ENCODE results near the gene MICALL2.

The MICALL2 gene

DNA sequence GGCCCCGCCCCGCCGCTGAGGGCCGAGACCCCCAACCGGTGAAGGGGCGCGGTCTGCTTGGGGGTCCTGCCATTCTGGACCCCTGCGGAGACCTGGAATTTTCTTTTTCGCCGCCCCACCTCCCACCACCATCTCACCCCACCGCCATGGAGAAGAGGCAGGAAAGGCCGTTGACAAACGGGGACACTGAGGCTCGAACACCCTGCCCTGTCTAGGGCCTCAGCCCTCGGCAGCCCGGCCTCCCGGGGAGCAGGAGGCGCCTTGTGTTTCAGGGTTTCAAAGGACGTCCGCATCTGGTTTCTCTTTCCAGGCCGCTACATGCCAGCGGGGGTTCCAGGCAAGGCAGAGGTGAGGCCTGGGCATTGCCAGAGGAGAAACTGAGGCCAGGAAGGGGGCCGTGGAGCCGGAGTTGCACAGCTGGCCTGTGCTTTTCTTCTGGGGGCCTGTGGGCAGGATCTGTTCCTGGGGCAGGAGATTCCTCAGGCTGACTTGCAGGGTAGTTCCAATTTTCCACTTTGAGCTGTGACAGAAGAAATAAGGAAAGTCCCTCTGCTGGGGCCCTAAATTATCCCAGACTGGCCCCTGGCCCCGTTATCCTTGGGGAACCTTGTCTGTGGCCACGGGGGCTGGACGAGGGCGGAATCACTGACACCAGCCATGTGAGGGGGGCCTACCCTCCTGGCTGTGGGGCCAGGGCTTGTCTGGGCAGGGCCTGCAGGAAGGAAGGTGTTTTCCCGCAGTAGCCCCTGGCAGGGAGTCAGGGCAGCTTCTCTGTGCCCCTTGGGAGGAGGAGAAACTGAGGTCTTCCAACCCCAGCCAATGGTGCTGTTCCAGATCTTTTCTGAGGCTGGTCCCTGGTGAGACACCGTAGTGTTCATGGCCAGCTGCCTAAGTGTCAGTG, 900 bp upstream of the MICALL2 start (continued):
- TF ChIP-seq ZNF335 (tag by site-specific recombination; conservative IDR thresholded peaks at IDR 0.05): 0 out of 2 replicates have a peak, but pooled peaks have one; percentile 19
- TF ChIP-seq GLI2 (tag by site-specific recombination; IDR thresholded peaks at IDR 0.05; ENCODE audit: borderline replicate concordance, low read depth): no peak
- TF ChIP-seq ZNF423 (tag by site-specific recombination; IDR thresholded peaks at IDR 0.05): no peak; the same call in 1 of the 2 replicates

DNA sequence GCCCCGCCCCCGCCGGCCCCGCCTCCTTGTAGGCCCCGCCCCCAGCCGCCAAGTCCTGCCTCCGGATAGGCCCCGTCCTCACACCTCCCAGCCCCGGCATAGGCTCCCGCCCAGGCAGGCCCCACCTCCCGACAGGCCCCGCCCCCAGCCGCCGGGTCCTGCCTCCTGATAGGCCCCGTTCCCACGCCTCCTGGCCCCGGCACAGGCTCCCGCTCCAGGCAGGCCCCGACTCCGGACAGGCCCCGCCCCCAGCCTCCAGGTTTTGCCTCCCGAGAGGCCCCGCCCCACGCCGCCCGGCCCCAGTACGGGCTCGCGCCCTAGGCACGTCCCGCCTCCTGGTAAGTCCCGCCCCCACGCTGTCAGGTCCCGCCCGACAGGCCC, 232 bp upstream of the MICALL2 start:
- H3K4me3 ChIP-seq (ENCODE audit: low read depth, low read length): peak overlapping the region; percentile 73
- 0 out of 2 replicates have a peak, but pooled peaks cover 3% of the 10 kb centered on the region for H3K4me1 ChIP-seq (ENCODE audit: control insufficient read depth, insufficient read depth, low read length)
- no peaks in the 10 kb centered on the region for H3K9me3 ChIP-seq (ENCODE audit: control insufficient read depth, insufficient read depth, low read depth, low read length)
- CTCF ChIA-PET: no interaction called here
- H3K27ac ChIP-seq (ENCODE audit: extremely low read depth, low read depth, low read length): no peak overlapping the region
- POLR2A ChIA-PET: interaction anchor here (1.6 kb wide), 1 partner anchor 22 kb away, joined by 3 read pairs; no protein-coding TSS in a partner anchor
- H3K36me3 ChIP-seq (ENCODE audit: control insufficient read depth in 2 of 2, insufficient read depth in 1 of 2, low read length in 2 of 2): no peaks in the 10 kb centered on the region
- TF ChIP-seq ZNF324 (tag by site-specific recombination; IDR thresholded peaks at IDR 0.05) (no peak), SP2 (tag by site-specific recombination; IDR thresholded peaks at IDR 0.05) (peak; percentile 80), SP3 (tag by site-specific recombination; IDR thresholded peaks at IDR 0.05) (peak; percentile 66; the same call in 1 of the 2 replicates)

DNA sequence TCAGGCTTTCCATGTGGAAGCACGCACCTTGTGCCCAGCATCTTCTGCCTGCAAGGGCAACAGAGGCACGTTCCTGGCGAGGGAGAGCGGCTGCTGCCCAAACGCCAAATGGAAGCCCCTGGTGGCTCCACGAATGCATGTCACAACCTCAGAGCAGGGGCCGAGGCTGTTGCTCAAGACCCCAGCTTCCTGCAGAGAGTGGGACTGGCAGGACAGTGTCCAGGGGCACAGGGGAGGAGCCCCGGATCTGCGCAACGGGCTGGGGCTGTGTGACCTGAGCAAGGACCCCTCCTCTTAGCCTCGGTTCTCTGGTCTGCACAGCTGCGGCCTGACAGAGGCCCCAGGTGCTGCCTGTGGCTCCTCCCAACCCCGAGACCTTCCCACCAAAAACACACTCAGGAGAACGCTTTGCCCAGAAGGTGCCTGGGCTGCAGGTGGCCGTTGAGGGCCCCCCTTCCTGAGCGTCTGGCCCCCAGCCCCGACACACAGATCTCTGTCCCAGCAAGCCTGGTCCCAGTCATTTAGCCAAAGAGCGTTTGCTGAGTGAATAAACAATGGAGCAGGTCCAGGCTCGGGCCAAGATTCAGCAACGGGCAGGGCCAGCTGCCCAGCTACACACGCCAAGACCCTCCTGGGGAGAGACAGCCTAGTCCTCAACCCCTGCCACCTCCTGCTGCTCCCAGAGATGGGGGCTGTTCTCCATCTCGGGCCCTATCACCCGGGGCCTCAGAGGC, 1.2 kb downstream of the MICALL2 start:
- ChIA-PET POLR2A (interaction anchor here (1.0 to 1.6 kb wide), 2 partner anchors 18 to 20 kb away, joined by 3 read pairs; no protein-coding TSS in a partner anchor), CTCF (interaction anchor here (0.6 to 2.7 kb wide), 4 partner anchors 11 to 272 kb away, joined by 3 to 10 read pairs (median 4); no protein-coding TSS in a partner anchor)
- no peak overlapping the region; the same call in 1 of the 2 replicates for H3K27ac ChIP-seq (ENCODE audit: extremely low read depth, low read depth, low read length)
- H3K4me3 ChIP-seq (ENCODE audit: low read depth, low read length): peak overlapping the region; percentile 73
- no peak for TF ChIP-seq WT1 (tag by site-specific recombination; IDR thresholded peaks at IDR 0.05)
- no peak for TF ChIP-seq ZNF558 (tag by site-specific recombination; IDR thresholded peaks at IDR 0.05)
- TF ChIP-seq ZNF768 (tag by site-specific recombination; IDR thresholded peaks at IDR 0.05): no peak
- TF ChIP-seq ZNF366 (tag by site-specific recombination; conservative IDR thresholded peaks at IDR 0.05): no peak
- TF ChIP-seq, protein P1, sequence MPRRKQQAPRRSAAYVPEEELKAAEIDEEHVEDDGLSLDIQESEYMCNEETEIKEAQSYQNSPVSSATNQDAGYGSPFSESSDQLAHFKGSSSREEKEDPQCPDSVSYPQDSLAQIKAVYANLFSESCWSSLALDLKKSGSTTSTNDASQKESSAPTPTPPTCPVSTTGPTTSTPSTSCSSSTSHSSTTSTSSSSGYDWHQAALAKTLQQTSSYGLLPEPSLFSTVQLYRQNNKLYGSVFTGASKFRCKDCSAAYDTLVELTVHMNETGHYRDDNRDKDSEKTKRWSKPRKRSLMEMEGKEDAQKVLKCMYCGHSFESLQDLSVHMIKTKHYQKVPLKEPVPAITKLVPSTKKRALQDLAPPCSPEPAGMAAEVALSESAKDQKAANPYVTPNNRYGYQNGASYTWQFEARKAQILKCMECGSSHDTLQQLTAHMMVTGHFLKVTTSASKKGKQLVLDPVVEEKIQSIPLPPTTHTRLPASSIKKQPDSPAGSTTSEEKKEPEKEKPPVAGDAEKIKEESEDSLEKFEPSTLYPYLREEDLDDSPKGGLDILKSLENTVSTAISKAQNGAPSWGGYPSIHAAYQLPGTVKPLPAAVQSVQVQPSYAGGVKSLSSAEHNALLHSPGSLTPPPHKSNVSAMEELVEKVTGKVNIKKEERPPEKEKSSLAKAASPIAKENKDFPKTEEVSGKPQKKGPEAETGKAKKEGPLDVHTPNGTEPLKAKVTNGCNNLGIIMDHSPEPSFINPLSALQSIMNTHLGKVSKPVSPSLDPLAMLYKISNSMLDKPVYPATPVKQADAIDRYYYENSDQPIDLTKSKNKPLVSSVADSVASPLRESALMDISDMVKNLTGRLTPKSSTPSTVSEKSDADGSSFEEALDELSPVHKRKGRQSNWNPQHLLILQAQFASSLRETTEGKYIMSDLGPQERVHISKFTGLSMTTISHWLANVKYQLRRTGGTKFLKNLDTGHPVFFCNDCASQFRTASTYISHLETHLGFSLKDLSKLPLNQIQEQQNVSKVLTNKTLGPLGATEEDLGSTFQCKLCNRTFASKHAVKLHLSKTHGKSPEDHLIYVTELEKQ (tag by site-specific recombination; IDR thresholded peaks at IDR 0.05; ENCODE audit: borderline replicate concordance): no peak
- no peak for TF ChIP-seq ZNF133 (tag by site-specific recombination; IDR thresholded peaks at IDR 0.05)
- no peak for TF ChIP-seq ZNF704 (tag by site-specific recombination; IDR thresholded peaks at IDR 0.05)
- no peak for TF ChIP-seq MYNN (tag by site-specific recombination; IDR thresholded peaks at IDR 0.05; ENCODE audit: borderline replicate concordance)
- no peak for TF ChIP-seq MZF1 (tag by site-specific recombination; IDR thresholded peaks at IDR 0.05; ENCODE audit: borderline replicate concordance)
- no peak for TF ChIP-seq ZNF223 (tag by site-specific recombination; IDR thresholded peaks at IDR 0.05)
- H3K4me1 ChIP-seq (ENCODE audit: control insufficient read depth, insufficient read depth, low read length): 0 out of 2 replicates have a peak, but pooled peaks cover 3% of the 10 kb centered on the region
- H3K9me3 ChIP-seq (ENCODE audit: control insufficient read depth, insufficient read depth, low read depth, low read length): no peaks in the 10 kb centered on the region
- H3K36me3 ChIP-seq (ENCODE audit: control insufficient read depth in 2 of 2, insufficient read depth in 1 of 2, low read length in 2 of 2): no peaks in the 10 kb centered on the region

Measured in HEK293 (cell line).